Activated naive CD4-positive, alpha-beta T cell treated with Interleukin-2 at 50 U/mL for 16 hours (primary cell): ENCODE results near the gene WHAMM.

ENCODE experiments used
- DNase-seq: peaks from one replicate; pipeline ENCODE4 v3.0.0-alpha.2; 2020

WHAMM gene

DNA sequence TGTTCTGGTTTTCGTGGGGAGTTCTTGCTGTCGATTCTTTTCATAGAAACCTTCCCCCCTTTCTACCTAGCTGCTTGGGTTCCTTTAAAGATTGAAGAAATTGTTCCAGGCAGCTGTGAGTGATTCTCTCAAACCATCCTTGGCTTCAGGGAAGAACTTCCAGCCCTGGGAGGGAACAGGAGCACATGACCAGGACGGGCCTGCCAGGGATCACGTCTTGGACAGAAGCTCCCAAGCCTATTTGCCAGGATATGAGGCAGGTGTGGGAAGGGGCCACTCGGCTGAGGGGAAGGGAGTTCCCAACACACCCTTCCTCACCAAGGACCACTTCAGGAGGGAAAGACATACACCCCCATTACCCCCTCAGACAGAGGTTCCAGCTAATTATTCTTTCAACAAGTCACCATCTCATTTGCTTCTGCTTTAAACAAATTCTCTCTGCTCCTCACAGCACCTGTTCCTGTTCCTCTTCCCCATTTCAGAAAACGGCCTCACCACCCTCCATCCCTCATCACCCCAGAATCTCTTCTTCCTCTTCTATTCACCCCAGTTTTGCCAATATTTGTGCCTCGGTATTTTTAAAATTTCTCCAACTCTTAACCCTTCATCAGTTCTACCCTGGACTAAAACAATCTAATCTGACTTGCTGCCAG, 62.5 kb downstream of the WHAMM start:
- no peak for DNase-seq

- no peak for DNase-seq
Observed at GRCh38 chr15:82873000-82873680, 63.7 kb downstream of the WHAMM start.

DNA sequence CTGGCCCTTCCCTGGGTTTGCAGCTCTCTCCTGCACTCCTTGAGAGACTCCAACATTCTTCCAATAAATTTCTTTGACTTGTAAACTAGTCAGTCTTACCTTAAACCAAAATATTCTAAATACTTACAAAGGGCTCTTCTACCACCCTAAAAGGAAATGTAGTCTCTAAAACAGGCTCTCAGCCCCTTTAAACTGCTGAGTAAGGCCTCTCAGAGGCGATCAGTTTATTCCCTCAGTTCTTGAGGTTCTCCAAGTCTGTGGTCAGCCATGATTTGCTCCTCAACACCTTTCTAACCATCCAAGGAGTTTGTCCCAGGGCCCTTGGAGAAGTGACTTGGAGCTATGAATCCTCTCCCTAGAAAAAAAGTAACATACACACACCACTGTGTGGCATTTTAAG, 64.8 kb downstream of the WHAMM start:
- no peak for DNase-seq

- DNase-seq: no peak
Observed at GRCh38 chr15:82874961-82875360, 65.5 kb downstream of the WHAMM start.

DNA sequence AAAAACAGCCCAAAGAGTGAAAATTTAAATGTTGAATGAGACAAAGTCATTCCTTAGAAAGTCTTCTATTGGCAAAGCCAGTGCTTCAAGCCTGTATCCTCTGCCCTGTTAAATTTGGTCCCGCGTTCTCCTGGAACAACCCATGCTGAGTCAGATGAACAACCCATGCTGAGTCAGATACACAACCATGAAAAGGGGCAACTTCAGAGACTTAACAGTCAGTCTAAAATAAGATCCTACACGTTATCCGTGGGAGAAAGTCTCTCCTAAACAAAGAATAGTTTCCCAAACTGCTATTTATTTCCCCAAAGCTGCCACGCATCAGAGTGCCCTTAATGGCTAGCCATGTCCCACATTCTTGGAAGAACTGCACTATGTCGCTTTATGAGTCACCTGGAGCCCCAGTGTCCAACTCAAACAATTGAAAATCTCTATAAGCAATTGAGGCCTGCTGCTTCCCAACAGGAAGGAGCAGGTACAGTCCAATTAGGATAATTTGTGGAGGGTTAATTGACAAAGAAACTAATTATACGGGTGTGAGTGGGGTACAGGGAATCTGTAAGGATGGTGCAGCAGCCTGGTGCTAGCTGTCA, 66.1 kb downstream of the WHAMM start:
- DNase-seq: no peak

DNA sequence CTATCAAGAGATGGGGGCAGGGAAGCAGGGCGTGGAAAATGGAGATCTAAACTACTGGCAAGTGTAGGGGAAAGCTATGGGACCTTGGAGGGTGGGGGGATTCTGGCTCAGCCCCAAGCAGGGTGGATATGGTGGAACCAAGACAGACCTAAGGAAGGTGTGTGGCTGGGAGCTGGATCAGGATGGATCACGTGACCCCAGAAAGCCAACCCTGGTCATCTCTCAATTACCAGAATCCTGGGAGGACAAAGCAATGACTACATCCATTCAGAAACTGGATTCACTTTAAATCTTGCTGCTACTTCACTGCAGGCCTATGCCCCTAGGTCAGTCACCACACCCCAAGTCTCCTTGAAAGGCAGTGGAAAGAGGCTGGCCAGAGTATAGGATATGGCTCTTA, 68.4 kb downstream of the WHAMM start:
- DNase-seq: no peak

GRCh38 chr15:82878325-82878724, 68.9 kb downstream of the WHAMM start:
- no peak for DNase-seq

GRCh38 chr15:82880704-82881103, 71.3 kb downstream of the WHAMM start:
- DNase-seq: no peak

- DNase-seq: no peak
Observed at GRCh38 chr15:82881747-82882146, 72.3 kb downstream of the WHAMM start.

DNA sequence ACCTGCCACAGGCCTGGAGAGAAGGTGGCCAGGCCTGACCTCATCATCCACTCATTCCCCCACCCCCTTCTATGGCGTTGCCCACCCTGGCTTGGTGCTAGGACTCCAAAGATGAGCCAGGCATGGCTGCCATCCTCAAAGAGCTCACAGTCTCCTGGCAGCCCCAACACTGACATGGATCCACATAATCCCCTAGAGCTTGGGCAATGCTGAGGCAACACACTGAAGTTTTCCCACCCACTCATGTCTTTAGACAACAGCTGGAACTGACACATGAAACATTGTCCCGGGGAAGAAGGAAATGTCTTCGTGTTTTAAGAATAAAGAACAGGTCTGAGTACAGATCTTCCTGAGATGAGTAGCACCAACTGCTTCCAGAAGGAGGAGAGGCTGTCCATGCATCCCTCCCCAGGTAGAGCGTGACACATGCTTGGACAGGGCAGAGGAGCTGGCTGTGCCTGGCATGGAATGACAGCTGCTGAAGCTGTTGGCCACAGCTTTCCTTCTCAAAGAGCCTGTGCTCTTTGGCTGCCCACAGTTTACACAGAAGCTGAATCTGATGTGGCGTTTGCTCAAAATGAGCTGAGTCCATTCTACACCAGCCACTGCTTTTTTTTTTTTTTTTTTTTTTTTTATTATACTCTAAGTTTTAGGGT, 73.0 kb downstream of the WHAMM start:
- DNase-seq: no peak
